ENCODE data around the gene SNX4.

- TF ChIP-seq CTCF (conservative IDR thresholded peaks at IDR 0.05; ENCODE audit: low read depth, low read length), result no peak
- no peak for TF ChIP-seq POLR2A (IDR thresholded peaks at IDR 0.05; ENCODE audit: low read depth, low read length)
- TF ChIP-seq CEBPB (IDR thresholded peaks at IDR 0.05; ENCODE audit: low read depth, low read length), result no peak
- no peak for TF ChIP-seq MAZ (IDR thresholded peaks at IDR 0.05; ENCODE audit: borderline replicate concordance, low read depth, low read length)
- TF ChIP-seq FOS (IDR thresholded peaks at IDR 0.05; ENCODE audit: low read depth, low read length), result no peak
- no peak for TF ChIP-seq MXI1 (IDR thresholded peaks at IDR 0.05; ENCODE audit: borderline replicate concordance, low read depth, low read length)
- no peak for TF ChIP-seq RAD21 (IDR thresholded peaks at IDR 0.05; ENCODE audit: low read length)
- TF ChIP-seq SMC3 (IDR thresholded peaks at IDR 0.05; ENCODE audit: low read depth, low read length), result no peak
- TF ChIP-seq ELK1 (IDR thresholded peaks at IDR 0.05; ENCODE audit: borderline replicate concordance, low read depth, low read length), result no peak
- TF ChIP-seq RCOR1 (IDR thresholded peaks at IDR 0.05; ENCODE audit: insufficient replicate concordance, low read length), result no peak
- no peak for TF ChIP-seq BHLHE40 (IDR thresholded peaks at IDR 0.05; ENCODE audit: low read depth, low read length)
- TF ChIP-seq RFX5 (IDR thresholded peaks at IDR 0.05; ENCODE audit: low read depth, low read length), result no peak
- no peak for TF ChIP-seq CHD1 (IDR thresholded peaks at IDR 0.05; ENCODE audit: low read depth, low read length)
- TF ChIP-seq NFE2L2 (IDR thresholded peaks at IDR 0.05; ENCODE audit: low read depth, low read length), result no peak
These were observed 87.9 kb downstream of the SNX4 start for GRCh38 chr3:125431912-125432790.
